Tibial nerve (tissue), 3 donors: Measurements from ENCODE around the gene STARD9.
"Not testable (repeated sequence)": the region's sequence is repeated elsewhere in the genome, so short reads cannot be mapped to it uniquely, and the experiment has no call there.

ENCODE experiments used
- POLR2A ChIP-seq, 2 donors: fragments of 450-650 bp; IDR thresholded peaks; one replicate each; pipeline ENCODE4 v1.6.1; 2017; ENCODE audit warnings: antibody characterized with exemption in 2 of 2, mild to moderate bottlenecking in 2 of 2, moderate library complexity in 2 of 2
- TF ChIP-seq, protein P1 (sequence below), 5 experiments: fragments of 200-600 bp in 3 of 5; fragments of 450-650 bp in 2 of 5; sonication (generic) in 3 of 5; IDR thresholded peaks; one replicate each; pipeline ENCODE4 v1.5.1; 2016 to 2019; ENCODE audit warnings: antibody characterized with exemption in 5 of 5, mild to moderate bottlenecking in 3 of 5, moderate library complexity in 2 of 5

DNA sequence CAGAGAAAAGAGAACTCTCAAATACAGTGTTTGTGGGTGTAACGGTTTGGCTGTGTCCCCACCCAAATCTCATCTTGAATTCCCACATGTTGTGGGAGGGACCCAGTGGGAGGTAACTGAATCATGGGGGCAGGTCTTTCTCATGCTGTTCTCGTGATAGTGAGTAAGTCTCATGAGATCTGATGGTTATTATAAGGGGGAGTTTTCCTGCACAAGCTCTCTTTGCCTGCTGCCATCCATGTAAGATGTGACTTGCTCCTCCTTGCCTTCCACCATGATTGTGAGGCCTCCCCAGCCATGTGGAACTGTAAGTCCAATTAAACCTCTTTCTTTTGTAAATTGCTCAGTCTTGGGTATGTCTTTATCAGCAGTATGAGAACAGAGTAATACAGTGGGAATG, 186.4 kb downstream of the STARD9 start:
- TF ChIP-seq, protein P1, sequence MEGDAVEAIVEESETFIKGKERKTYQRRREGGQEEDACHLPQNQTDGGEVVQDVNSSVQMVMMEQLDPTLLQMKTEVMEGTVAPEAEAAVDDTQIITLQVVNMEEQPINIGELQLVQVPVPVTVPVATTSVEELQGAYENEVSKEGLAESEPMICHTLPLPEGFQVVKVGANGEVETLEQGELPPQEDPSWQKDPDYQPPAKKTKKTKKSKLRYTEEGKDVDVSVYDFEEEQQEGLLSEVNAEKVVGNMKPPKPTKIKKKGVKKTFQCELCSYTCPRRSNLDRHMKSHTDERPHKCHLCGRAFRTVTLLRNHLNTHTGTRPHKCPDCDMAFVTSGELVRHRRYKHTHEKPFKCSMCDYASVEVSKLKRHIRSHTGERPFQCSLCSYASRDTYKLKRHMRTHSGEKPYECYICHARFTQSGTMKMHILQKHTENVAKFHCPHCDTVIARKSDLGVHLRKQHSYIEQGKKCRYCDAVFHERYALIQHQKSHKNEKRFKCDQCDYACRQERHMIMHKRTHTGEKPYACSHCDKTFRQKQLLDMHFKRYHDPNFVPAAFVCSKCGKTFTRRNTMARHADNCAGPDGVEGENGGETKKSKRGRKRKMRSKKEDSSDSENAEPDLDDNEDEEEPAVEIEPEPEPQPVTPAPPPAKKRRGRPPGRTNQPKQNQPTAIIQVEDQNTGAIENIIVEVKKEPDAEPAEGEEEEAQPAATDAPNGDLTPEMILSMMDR (IDR thresholded peaks at IDR 0.05), result not testable (repeated sequence)
- TF ChIP-seq POLR2A (IDR thresholded peaks at IDR 0.05), result not testable (repeated sequence)
